ENCODE measurements around the gene C8G. TPM values are rescaled to one million over a fixed set of nuclear protein-coding genes. Genes with fewer than 3 reads are reported as not detected.

Gene C8G
- total RNA-seq (2012; rRNA removed) (not detected in 2 replicates), polyA plus RNA-seq (2012; rRNA removed) (0.37 and 0.80 TPM in 2 replicates), Bru-seq, nascent RNA (percentile 28 among the genes with signal in this experiment), BruChase-seq, experiment 1, labeled RNA remaining after a 6-hour chase (percentile 26 among the genes with signal in this experiment), BruChase-seq, experiment 2, labeled RNA remaining after a 2-hour chase (percentile 25 among the genes with signal in this experiment)
- 0.35 TPM in 1 of 2 replicates, not detected in the other for polyA plus RNA-seq (2012; cell fraction: cytosol; rRNA removed)
- polyA plus RNA-seq (2012; cell fraction: nucleus; rRNA removed; ENCODE audit: low replicate concordance), result 3.0 and 9.7 TPM in 2 replicates
- long read RNA-seq, result 0 reads

GRCh38 chr9:136944519-136945332, at the start of gene C8G, which contains the start of gene FBXW5:
Gene C8G (plus strand): TSS chr9:136945243. CDS start chr9:136945321, 78 bp downstream.
Gene FBXW5 (minus strand): TSS chr9:136944738. CDS start chr9:136944083, 655 bp downstream.
- no TSS peak for BruUV-seq (replicated peaks)
- ChIA-PET CTCF (interaction anchor here (0.6 to 1.0 kb wide), 3 partner anchors 13 to 42 kb away, joined by 3 to 4 read pairs (median 3); no protein-coding TSS in a partner anchor), POLR2A (ENCODE audit: unreplicated experiment) (no interaction called here)
- WGBS, 2 experiments (ENCODE audit: extremely low coverage in 2 of 2, insufficient read length in 1 of 2), result 1% methylated on average over 66 of the region's 74 CpGs; no CpG with 5 or more reads in 1 of the 2 experiments
- Histone ChIP-seq H3K36me3 (ENCODE audit: control insufficient read depth, insufficient read depth, low read length) (peaks cover 33% of the 10 kb centered on the region), H2AK5ac (ENCODE audit: low read depth, low read length) (peak within 1 kb of the TSS; percentile 85), H3K4me3 (ENCODE audit: insufficient read depth, low read depth, low read length) (peak within 1 kb of the TSS; percentile 79), H3K27me3 (ENCODE audit: control insufficient read depth, insufficient read depth, low read length) (no peaks in the 10 kb centered on the region), H3K79me1 (ENCODE audit: low read depth in 1 of 2, low read length in 2 of 2) (peaks cover 5 to 35% of the 10 kb centered on the region in 2 experiments), H4K91ac (ENCODE audit: insufficient read depth, low read depth, low read length) (peak within 1 kb of the TSS; percentile 68), H2BK15ac (ENCODE audit: low read depth, low read length) (no peak within 1 kb of the TSS), H3K4ac (ENCODE audit: low read depth, low read length) (peak within 1 kb of the TSS; percentile 88), H3K14ac (replicated peaks; ENCODE audit: low read depth, low read length) (peak within 1 kb of the TSS; percentile 81), H2AFZ (replicated peaks; ENCODE audit: low read length, poor library complexity) (peak within 1 kb of the TSS; percentile 91), H3K56ac (ENCODE audit: extremely low read depth, insufficient read depth, low read length) (no peak within 1 kb of the TSS), H3K9me1 (ENCODE audit: insufficient read depth, low read length) (peaks cover 8% of the 10 kb centered on the region), H2BK20ac (ENCODE audit: low read depth, low read length) (no peak within 1 kb of the TSS), H4K5ac (ENCODE audit: low read depth, low read length) (peak within 1 kb of the TSS; percentile 73), H3K9ac (ENCODE audit: low read depth, low read length) (peak within 1 kb of the TSS; percentile 96), H3K4me1 (ENCODE audit: control insufficient read depth, insufficient read depth, low read length) (peaks cover 4% of the 10 kb centered on the region), H2AK9ac (replicated peaks; ENCODE audit: low read depth, low read length, poor library complexity) (peak within 1 kb of the TSS; percentile 100), H3K9me3 (ENCODE audit: control insufficient read depth, insufficient read depth, low read length) (no peaks in the 10 kb centered on the region), H3K18ac (ENCODE audit: low read depth, low read length) (peak within 1 kb of the TSS; percentile 25; the same call in 1 of the 2 replicates), H2BK5ac (ENCODE audit: low read depth, low read length, poor library complexity, severe bottlenecking) (peak within 1 kb of the TSS; percentile 88), H3K4me2 (ENCODE audit: low read depth, low read length) (peak within 1 kb of the TSS; percentile 86), H2BK120ac (ENCODE audit: low read depth, low read length) (peak within 1 kb of the TSS; percentile 64; the same call in 1 of the 2 replicates), H3K27ac (ENCODE audit: insufficient read depth, low read length) (peak within 1 kb of the TSS; percentile 97), H4K8ac (ENCODE audit: low read depth in 2 of 2, low read length in 2 of 2) (peak within 1 kb of the TSS; percentile 61 to 93; a peak in 2 of 4 replicates), H3K23ac (ENCODE audit: low read depth, low read length) (peak within 1 kb of the TSS; percentile 56), H4K20me1 (ENCODE audit: insufficient read depth, low read length) (peaks cover 22% of the 10 kb centered on the region)
- ATAC-seq (ENCODE audit: low read depth) (peak; percentile 91), DNase-seq (peak; percentile 89)
- intact Hi-C loops (cut with micrococcal nuclease), result loop anchor here (2.0 kb wide), 1 partner anchor 96 kb away; the partner anchor contains the start of gene PHPT1
- dilution Hi-C loops (cut with HindIII; ENCODE audit: low sequenced_read_pairs, unreplicated experiment), result no loop called here
- no peak for TF ChIP-seq BHLHE40 (IDR thresholded peaks at IDR 0.05; ENCODE audit: low read depth, low read length)
- no peak for TF ChIP-seq MAFK (IDR thresholded peaks at IDR 0.05; ENCODE audit: low read depth, low read length)
- no peak for TF ChIP-seq CEBPB (IDR thresholded peaks at IDR 0.05; ENCODE audit: low read depth, low read length)
- no peak for TF ChIP-seq CHD1 (IDR thresholded peaks at IDR 0.05; ENCODE audit: low read depth, low read length)
- TF ChIP-seq POLR2A (IDR thresholded peaks at IDR 0.05; ENCODE audit: low read depth, low read length), result no peak; the same call in 1 of the 2 replicates
- peak; percentile 23; the same call in 1 of the 2 replicates for TF ChIP-seq USF2 (IDR thresholded peaks at IDR 0.05; ENCODE audit: low read depth, low read length)
- peak; percentile 31 for TF ChIP-seq RAD21 (IDR thresholded peaks at IDR 0.05; ENCODE audit: low read length)
- TF ChIP-seq CTCF (conservative IDR thresholded peaks at IDR 0.05; ENCODE audit: low read depth, low read length), result peak; percentile 98
- TF ChIP-seq FOS (IDR thresholded peaks at IDR 0.05; ENCODE audit: low read depth, low read length), result no peak
- TF ChIP-seq NFE2L2 (IDR thresholded peaks at IDR 0.05; ENCODE audit: low read depth, low read length), result no peak
- TF ChIP-seq MAZ (IDR thresholded peaks at IDR 0.05; ENCODE audit: borderline replicate concordance, low read depth, low read length), result peak; percentile 98
- peak; percentile 93 for TF ChIP-seq RCOR1 (IDR thresholded peaks at IDR 0.05; ENCODE audit: insufficient replicate concordance, low read length)
- no peak for TF ChIP-seq SMC3 (IDR thresholded peaks at IDR 0.05; ENCODE audit: low read depth, low read length)
- in situ Hi-C loops (cut with MboI; ENCODE audit: low sequenced_read_pairs), result no loop called here

All from IMR-90 (cell line).